Stimulated activated CD8-positive, alpha-beta memory T cell treated with anti-CD3 and anti-CD28 coated beads, Interleukin-7, amount 100 ng/mL, for 4 hours (primary cell): Measurements from ENCODE around the gene CCDC159.
A peak's percentile ranks its signal among the peaks of the same experiment; 100 is the strongest.
"Not testable (repeated sequence)": the region's sequence is repeated elsewhere in the genome, so short reads cannot be mapped to it uniquely, and the experiment has no call there.

ENCODE experiments used
- DNase-seq, 2 donors: peaks; one replicate each; pipeline ENCODE4 v3.0.0-alpha.2; 2020; ENCODE audit warnings: low read depth in 2 of 2

CCDC159 gene

DNA sequence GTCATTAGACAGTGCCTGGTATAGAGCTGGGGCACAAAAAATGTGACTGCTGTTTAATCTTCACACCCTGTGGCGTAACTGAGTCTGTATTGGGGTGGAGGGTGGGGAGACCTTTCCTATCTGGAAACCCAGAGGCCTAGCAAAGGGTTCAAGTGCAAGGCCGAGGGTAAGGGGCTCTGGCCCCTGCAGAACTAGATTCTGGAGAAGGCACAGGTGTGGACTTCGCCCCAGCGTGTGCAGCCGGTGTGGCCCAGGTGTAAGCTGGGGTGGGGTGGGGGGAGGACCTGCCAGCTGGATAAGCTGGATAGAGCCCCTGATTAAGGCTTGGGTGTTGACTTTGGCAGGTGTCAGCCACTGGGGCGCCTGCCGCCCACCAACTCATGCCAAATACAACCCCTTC, 8.2 kb upstream of the CCDC159 start:
- no peak for DNase-seq

DNA sequence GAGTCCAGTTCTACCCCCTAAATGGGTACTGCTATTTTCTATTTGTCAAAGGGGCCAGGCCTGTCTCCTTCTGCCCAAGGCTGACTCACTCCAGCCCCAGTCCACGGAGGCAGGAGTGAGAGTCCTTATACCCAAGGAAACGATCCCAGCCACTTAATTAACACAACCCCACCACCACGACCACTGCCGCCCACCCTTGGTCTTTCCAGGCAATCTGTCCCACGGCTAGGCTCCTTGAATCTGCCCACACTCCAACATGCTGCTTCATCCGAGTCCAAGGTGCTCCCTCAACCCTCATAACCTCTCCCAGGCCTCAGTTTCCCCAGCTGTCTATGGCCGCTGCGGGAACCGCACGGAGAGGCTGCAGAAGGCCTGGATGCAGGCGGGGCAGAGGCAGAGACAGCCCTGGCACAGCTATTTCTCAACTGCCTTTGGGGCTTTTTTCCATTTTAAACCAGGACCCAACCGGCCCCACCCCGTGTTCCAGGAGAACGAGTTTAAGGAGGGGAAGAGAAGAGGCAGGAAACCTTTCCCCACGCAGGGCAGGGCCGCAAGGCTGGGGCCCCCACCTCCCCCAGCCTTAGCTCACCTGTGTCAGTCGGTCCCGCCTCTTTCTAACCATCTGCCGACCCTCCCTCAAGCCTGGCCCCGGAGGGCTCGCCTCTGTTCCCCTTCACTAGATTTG, 7.6 kb upstream of the CCDC159 start:
- DNase-seq = no peak

DNA sequence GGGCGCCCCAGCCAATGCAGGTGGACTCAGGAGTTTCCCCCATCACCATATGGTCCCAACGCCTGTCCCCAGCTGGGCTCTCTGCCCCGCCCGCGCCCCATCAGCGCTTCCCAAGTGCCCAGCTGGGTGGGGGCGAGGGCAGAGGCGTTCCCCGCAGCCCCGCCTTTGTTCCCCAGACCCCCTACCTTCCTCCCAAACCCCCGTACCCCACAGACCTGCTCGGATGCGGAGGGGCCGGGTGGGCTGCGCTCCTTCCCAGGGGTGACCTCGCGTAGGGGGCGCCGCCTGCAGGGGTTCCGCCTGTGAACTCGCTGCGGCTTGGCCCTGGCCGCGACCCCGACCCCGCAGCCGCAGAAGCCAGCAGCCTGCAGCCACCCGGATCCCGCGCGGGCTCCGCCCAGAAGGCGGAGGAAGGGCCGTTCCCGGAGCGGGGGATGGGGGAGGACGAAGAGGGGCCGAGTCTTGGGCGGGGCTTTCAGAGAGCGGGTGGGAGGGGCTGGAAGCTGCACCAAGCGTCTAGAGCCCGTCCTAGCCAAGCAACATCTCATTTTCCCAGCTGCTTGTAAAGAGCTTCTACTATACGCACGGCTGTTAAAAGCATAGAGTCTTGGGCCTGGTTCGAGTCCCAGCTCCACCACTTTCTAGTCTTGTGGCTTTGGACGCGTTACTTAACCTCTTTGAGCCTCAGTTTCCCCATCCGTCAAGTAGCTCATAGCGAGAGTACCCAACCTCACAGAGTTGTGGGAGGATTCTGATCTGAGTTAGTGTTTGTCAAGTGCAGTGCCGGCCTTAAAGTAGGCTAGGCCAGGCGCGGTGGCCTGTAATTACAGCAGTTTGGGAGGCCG, 6.8 kb upstream of the CCDC159 start, which contains the start of gene RAB3D:
Gene RAB3D (minus strand): TSS at position 404 of the 845 bp plus-strand sequence. CDS start 2,258 bp downstream, outside the sequence.
- peak; percentile 57 to 70 for DNase-seq

GRCh38 chr19:11340099-11340467, 6.2 kb upstream of the CCDC159 start:
- not testable (repeated sequence) for DNase-seq

DNA sequence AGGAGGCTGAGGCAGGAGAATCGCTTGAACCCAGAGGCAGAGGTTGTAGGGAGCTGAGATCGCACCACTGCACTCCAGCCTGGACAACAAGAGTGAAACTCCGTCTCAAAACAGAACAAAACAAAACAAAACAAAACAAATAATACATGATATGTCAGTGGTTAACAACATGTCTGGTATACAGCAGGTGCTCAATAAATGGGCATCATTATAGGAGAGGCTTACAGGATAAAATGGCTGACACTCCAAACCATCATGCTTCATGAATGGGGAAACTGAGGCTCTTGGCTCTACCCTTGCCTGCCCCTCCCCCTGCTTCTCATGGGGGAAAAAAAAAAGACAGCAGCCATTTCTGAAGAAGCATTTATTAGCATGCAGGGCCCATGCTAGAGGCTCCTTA, 3.9 kb upstream of the CCDC159 start:
- DNase-seq = no peak

DNA sequence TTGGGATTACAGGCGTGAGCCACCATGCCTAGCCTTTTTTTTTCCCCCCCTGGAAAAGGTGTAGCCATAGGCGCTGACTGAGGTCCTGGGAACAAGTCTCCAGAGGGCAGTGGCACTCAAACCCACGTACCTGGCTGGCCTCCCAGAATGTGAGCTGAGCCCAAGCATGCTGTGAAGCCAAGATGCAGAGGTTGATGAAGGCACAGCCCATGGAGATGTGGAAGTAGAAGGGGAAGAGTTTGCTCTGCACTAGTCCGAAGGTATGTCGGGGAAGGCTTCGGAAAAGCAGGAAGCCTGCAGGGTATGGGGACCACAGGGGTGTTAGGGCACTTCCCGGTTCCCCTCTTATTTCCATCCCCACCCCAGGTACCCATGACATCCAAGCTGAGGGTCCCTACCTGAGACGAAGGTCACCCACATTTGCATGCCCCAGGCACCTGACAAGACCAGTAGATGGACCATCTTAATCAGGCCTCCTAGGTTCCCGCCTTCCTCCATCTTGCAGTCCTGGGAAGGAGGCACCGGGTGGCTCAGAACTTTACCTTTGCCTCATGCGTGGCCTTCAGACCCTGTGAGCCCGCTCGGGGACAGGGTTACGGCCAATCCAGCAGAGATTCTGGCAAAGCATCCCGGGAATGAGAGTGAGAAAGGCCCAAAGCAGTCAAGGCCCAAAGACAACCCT, 1.1 kb upstream of the CCDC159 start:
- DNase-seq = no peak

DNA sequence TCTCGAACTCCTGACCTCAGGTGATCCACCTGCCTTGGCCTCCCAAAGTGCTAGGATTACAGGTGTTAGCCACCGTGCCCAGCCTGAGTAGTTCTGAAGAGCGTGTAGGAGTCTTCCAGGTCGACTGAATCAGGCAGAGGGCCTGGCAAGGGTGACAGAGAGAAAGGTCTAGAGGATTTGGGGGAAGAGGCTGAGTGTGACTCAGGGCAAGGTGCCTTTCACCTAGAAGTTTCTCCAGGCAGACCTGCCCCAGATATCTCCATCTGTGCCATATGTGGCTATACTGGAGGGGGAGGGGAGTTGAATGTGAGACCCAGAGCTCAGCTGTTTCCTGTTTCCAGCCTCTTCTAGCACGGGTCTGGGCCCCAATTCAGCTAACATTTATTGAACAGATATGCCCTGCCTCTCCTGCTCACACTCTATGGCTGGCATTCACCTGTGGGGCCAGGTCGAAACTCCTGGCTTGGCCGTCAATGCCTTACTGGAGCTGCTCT, 1.3 kb downstream of the CCDC159 start:
- no peak for DNase-seq

GRCh38 chr19:11349171-11349570, 2.9 kb downstream of the CCDC159 start:
- DNase-seq = no peak

GRCh38 chr19:11354102-11354501, 7.8 kb downstream of the CCDC159 start:
- not testable (repeated sequence) for DNase-seq

- DNase-seq = peak; percentile 55 to 70
Observed at GRCh38 chr19:11355160-11356073, 9.1 kb downstream of the CCDC159 start, which contains the start of gene PLPPR2. TSS of gene PLPPR2 (plus strand) at chr19:11355432. CDS start at chr19:11357674, 2,242 bp downstream.

GRCh38 chr19:11356074-11356397, 9.7 kb downstream of the CCDC159 start:
- no peak for DNase-seq

DNA sequence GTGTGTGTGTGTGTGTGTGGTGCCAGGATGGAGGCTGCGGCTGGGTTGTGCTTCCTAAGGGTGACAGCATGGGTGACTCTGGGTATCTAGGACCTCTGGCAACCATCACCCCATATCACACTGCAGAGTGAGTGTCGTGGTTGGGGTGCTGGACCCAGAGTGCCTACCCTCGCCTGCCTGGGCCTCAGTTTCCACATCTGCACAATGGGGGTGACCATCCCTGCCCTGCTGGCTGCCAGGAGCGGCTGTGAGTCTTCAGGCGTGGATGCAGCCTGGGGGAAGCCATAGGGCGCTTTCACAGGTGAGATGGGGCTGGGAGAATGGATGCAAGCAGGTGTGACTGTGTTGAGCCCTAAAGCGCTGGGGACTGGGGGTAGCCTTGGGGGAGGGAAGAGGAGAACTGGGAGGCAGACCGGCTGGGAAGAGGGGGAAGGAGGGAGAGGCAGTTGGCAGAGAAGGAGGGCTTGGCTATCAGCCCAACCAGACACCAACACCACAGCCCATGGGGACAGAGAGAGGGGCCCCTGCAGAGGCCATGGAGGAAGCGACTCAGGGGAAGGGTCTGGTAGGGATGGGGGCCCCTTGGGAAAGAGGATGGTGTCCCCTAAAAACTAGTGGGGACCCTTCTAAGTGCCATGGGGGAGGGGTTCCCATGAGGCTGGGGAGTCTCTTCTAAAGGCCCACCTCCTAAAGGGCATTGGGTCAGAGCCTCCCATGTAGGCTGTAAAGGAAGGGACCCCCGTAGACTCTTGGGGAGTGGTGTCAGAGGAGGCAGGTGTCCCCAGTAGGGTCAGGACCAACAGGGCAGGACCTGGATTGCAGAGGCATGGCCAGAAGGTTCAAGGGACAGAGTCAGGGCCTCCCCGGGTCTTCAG, 10.6 kb downstream of the CCDC159 start:
- DNase-seq = no peak

GRCh38 chr19:11359421-11359820, 13.1 kb downstream of the CCDC159 start:
- no peak for DNase-seq

DNA sequence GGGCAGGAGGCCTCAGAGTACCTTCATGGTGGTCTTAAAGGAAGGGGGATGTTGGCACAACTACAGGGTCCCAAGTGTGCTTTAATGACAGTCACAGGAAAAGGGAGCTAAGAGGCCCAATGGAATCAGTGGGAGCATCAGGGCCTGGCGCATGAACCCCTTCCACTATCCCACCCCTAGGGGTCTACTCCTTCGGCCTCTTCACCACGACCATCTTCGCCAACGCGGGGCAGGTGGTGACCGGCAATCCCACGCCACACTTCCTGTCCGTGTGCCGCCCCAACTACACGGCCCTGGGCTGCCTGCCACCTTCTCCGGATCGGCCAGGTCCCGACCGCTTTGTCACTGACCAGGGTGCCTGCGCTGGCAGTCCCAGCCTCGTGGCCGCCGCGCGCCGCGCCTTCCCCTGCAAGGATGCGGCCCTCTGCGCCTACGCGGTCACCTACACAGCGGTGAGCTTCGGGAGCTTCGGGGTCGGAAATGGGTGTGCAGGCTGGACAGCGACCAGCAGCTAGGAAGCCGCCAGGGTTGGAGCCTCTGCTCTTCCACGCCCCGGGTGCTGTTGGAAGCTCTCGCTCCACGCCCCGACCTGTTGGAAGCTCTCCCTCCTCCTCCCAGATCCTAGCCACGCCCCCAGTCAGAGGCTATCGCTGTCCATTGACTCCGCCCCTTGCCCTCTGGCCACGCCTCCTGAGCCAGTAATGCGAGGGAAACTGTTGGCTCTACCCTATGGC, 14.9 kb downstream of the CCDC159 start:
- no peak for DNase-seq

DNA sequence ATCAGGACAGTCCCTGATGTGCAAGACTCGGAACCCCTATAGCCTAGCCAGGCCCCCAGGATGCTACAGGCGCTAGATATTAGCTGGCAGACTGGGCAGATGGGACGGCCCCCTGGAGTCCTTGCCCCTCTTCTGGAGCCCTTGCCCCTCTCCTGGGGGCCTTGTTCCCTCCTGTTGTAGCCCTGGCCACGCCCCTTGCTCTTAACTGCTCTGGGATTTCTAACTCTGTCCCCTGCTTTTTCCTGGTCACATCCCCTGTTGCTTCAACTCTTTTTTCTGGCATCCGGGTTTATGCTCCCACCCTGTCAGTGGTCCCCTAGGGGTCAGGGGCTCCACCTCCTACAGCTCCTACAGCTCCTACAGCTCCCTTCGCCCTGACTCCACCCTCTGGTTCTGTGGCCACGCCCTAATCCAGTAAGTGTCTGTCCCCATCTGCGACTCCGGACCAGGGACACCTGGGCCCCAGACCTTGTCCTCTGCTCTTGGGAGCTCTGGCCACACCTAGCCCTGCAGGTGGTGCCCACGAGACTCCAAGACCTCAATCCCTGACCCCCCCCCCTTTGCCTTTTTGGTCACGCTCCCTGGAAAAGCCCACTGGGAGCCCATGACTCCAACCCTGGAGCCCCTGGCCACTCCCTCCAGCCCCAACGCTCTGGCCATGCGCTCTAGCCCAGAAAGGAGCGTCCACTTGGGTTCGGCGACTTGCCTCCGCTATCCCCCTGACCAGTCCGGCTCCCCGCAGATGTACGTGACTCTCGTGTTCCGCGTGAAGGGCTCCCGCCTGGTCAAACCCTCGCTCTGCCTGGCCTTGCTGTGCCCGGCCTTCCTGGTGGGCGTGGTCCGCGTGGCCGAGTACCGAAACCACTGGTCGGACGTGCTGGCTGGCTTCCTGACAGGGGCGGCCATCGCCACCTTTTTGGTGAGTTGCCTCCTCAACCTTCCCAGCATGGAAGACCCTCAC, 15.7 kb downstream of the CCDC159 start:
- no peak for DNase-seq

DNA sequence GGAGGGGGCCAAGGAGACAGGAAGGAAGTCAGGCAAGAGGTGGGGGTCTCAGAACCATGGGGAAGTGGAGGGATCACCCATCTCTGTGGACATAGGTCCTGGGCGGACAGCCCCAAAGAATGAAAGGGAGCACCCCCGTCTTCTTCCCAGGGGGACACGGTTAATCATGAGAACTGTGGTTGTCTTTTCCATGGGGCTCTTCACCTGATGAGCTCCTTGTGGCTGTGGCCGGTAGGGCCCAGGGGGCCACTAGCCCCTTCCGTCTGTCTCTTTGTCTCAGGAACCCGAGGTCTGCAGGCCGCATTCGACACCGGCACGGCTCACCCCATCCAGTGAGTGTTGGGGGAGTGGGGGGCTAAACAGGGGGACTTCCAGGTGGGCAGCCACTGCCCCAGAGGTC, 17.6 kb downstream of the CCDC159 start:
- DNase-seq = no peak

GRCh38 chr19:11364296-11364904, 18.1 kb downstream of the CCDC159 start:
- no peak for DNase-seq

DNA sequence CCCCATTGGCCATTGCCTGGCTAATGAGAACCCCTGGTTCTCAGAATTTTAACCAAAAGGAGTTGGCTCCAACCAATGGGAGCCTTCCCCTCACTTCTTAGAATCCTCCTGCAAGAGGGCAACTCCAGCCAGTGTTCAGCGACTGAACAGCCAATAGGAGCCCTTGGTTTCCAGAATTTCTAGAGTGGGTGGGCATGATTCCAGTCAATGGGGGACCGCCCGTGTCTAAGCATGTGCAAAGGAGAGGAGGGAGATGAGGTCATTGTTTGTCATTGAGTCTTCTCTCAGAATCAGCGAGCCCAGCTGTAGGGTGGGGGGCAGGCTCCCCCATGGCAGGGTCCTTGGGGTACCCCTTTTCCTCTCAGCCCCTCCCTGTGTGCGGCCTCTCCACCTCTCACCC, 18.6 kb downstream of the CCDC159 start:
- DNase-seq = no peak
